NCI-H1105 treated with DMSO at 0.1 percent for 48 hours (cell line): ENCODE measurements around the gene TNFSF8.

Source experiments
- DNase-seq: peaks from one replicate; lab custom pipeline; 2025; lab: John Stamatoyannopoulos, UW

The TNFSF8 gene

GRCh38 chr9:114902786-114903524, 27.4 kb downstream of the TNFSF8 start:
- DNase-seq: no peak

GRCh38 chr9:114900942-114901802, 29.2 kb downstream of the TNFSF8 start:
- no peak for DNase-seq

GRCh38 chr9:114899995-114900394, 30.4 kb downstream of the TNFSF8 start:
- DNase-seq: no peak

GRCh38 chr9:114899461-114899860, 30.9 kb downstream of the TNFSF8 start:
- no peak for DNase-seq

GRCh38 chr9:114898741-114899140, 31.6 kb downstream of the TNFSF8 start:
- DNase-seq: no peak

GRCh38 chr9:114897196-114897595, 33.2 kb downstream of the TNFSF8 start:
- no peak for DNase-seq

- DNase-seq: no peak
Measured at GRCh38 chr9:114896344-114896743, 34.0 kb downstream of the TNFSF8 start.

GRCh38 chr9:114895521-114895991, 34.8 kb downstream of the TNFSF8 start:
- DNase-seq: no peak

- peak; percentile 63 for DNase-seq
Measured at GRCh38 chr9:114894609-114895433, 35.6 kb downstream of the TNFSF8 start.

- no peak for DNase-seq
Measured at GRCh38 chr9:114894206-114894605, 36.2 kb downstream of the TNFSF8 start.

GRCh38 chr9:114893221-114894010, 37.0 kb downstream of the TNFSF8 start:
- DNase-seq: no peak

- no peak for DNase-seq
Measured at GRCh38 chr9:114889802-114890224, 40.6 kb downstream of the TNFSF8 start.

GRCh38 chr9:114888607-114889006, 41.8 kb downstream of the TNFSF8 start:
- DNase-seq: no peak

- DNase-seq: no peak
Measured at GRCh38 chr9:114887963-114888362, 42.4 kb downstream of the TNFSF8 start.

GRCh38 chr9:114884787-114885452, 45.5 kb downstream of the TNFSF8 start:
- no peak for DNase-seq

GRCh38 chr9:114883709-114884108, 46.7 kb downstream of the TNFSF8 start:
- DNase-seq: no peak

GRCh38 chr9:114880291-114880745, 50.1 kb downstream of the TNFSF8 start:
- no peak for DNase-seq

GRCh38 chr9:114878879-114879564, 51.4 kb downstream of the TNFSF8 start:
- no peak for DNase-seq

- no peak for DNase-seq
Measured at GRCh38 chr9:114869845-114870244, 60.5 kb downstream of the TNFSF8 start.

- DNase-seq: no peak
Measured at GRCh38 chr9:114869378-114869777, 61.0 kb downstream of the TNFSF8 start.
